ENCODE data around the gene CAND1.
"Not testable (repeated sequence)": the region's sequence is repeated elsewhere in the genome, so short reads cannot be mapped to it uniquely, and the experiment has no call there.

The CAND1 gene

DNA sequence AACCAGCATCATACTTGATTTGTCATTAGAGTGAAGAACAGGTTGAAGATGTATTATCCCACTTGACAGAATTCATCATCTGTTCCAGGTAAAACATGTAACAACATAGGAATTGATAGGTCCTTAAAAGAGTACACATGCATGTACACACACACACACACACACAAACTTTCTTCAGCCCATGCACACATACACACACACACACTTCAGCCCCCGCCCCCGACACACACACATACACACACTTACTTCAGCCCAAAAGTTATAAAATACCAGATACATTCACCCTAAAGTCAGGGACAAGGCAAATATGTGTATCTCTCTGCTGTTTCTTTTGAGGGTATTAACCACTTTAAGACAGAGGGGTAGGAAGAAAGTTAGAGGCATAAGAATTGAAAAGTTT, 15.4 kb downstream of the CAND1 start:
- no peak for DNase-seq

GRCh38 chr12:67286257-67286656, 17.1 kb downstream of the CAND1 start:
- no peak for DNase-seq

DNA sequence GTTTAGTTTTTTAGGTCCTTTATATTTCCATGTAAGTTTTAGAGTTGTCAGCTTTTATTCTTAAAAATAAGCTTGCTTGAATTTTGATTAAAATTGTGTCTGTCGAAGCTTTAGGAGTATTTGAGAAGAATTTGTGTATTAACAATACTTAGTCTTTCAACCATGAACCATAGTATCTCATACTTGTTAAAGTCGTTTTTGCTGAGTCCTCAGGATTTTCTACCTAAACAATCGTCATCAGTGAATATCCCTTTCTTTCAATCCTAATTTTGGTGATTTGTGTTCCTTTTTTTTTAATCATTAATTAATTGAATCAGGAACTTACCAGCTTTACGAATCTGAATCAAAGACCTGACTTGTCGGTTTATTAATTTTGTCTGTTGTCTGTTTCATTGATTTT, 18.2 kb downstream of the CAND1 start:
- no peak for DNase-seq

DNA sequence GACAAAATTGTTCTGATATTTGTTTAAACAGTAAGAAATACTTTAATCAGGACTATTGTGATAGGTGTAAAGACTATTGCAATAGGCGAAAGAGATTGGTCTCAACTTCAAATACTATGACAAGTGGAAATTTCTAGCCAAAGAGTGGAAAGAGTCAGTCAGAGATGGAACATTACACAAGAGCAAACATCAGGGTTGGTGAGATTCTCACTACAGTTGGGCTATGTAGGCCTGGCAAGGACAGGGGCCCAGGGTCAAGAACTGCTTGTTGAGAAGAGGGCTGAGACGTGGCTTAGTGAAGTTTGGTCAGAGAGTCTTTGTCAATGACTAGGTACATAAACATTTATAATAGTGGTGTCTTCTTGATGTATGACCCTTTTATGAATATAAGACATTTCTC, 19.4 kb downstream of the CAND1 start:
- no peak for DNase-seq

DNA sequence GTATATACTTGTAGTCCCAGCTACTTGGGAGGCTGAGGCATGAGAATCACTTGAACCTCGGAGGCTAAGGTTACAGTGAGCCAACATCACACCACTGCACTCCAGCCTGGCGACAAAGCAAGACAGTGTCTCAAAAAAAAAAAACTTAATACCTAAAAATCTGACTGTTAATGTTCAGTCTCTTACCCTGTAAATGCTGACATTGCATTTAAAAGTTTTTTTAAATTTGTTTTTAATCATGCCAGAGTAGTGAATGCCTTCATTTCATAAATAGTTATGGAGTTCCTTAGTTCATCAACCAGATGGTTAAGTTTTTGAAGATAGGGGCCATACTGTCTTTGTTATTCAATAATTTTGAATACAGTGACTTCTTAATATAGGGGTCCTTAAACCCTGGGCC, 21.2 kb downstream of the CAND1 start:
- DNase-seq, result no peak

DNA sequence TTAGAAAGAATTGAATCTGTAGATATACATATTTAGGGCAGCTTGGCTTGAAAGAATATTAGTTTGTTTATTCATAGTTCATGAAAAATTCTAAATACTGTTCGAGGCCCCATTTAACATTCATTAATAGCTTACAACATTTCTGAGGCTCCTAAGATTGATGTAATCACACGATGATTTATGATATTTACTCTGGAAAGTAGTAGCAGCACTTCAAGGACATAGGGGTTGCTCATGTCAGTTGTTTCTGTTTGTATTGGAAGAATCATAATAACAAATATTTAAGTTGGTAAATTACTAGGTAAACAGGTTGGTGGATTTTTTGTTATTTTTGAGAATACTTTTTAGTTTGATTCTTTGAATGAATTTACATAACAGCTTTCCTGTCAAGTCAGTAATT, 30.4 kb downstream of the CAND1 start:
- DNase-seq, result no peak

- DNase-seq, result no peak
Measured at GRCh38 chr12:67299926-67300325, 30.8 kb downstream of the CAND1 start.

GRCh38 chr12:67302162-67302561, 33.0 kb downstream of the CAND1 start:
- DNase-seq, result no peak

GRCh38 chr12:67305544-67305943, 36.4 kb downstream of the CAND1 start:
- DNase-seq, result no peak

GRCh38 chr12:67306712-67307111, 37.6 kb downstream of the CAND1 start:
- no peak for DNase-seq

- DNase-seq, result no peak
Measured at GRCh38 chr12:67315661-67316060, 46.5 kb downstream of the CAND1 start.

DNA sequence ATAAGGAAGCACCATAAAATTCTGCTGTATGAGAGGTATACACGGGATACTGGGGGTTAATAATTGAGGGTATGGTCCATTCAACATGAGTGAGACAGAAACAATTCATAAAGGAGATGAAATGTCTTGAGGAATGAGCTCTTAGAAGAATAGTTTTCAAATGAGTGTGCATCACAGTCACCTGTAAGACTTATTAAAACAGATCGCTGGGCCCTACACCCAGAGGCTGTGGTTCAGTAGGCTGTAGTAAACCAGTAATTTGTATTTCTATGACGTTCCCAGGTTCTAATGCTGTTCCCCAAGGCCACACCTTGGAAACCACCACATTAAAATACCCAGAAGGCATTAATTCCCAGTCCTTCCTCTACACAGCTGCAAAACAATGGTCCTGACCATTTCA, 49.6 kb downstream of the CAND1 start:
- DNase-seq, result no peak

GRCh38 chr12:67319936-67320335, 50.8 kb downstream of the CAND1 start:
- DNase-seq, result no peak

DNA sequence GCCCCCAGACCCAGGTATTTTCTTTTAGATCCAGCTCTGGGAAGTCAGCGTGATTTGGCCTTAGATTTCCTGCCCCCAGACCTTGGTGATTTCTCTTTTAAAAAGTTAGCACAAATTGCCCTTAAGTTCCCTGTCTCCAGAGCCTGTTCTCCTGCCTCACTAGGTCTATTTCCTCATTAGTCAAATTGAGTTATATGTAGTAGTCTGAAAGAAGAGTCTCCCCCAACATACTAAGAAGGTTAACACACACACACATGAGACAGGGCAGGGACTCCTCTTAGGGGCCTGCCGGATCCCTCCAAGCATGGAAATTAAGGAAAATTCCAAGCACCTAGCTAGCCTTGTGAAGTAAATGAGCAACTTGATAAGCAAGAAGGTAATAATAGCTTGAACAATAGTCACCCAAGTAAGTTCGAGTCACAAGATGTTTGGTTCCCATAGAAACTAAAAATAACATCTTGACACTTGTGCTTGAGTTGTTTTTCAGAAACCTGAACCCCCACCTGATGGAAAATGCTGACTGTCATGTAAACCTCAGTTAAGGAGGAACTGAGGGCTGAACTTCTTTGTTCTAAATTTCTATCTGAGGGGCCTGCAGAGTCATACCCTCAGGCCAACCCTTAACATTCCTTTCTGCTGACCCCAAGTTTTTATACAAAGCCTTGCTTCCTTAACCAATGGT, 51.6 kb downstream of the CAND1 start:
- DNase-seq, result no peak

DNA sequence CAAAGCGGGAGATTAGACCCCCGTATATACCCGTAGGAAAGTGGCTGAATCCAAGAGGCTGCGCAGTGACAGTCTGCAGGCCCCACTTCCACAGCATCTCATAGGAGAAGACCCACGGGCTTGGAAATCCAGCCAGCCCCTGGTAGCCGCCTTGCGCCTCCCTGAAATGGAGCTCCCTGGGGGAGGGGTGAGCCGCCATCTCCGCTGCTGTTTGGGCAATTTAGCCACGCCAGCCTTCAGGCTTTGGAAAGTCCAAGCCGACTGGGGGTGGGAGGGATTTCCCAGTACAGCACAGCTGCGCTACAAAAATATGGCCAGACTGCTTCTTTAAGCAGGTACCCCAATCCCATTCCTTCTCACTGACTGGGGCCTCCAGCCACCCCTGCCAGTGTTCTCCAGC, 53.4 kb downstream of the CAND1 start:
- no peak for DNase-seq

GRCh38 chr12:67323007-67323406, 53.8 kb downstream of the CAND1 start:
- no peak for DNase-seq

DNA sequence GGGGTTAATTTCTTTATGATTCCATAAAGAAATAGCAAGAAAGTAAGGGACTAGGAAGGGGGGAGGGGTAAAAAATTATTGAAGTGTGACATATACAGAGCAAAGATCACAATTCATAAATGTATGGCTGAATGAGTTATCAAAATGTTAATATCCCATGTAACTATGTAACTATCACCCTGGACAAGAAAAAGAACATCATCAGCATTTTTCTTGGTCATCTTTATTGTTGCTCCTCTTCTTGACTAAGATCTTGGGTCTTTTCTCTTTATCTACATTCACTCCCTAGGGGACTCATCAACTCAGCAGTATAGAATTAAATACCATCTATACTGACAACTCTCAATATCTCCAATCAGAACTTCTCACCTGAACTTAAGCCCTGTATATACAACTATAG, 57.5 kb downstream of the CAND1 start:
- no peak for DNase-seq

GRCh38 chr12:67327466-67327865, 58.3 kb downstream of the CAND1 start:
- DNase-seq, result peak; percentile 8

- no peak for DNase-seq
Measured at GRCh38 chr12:67331123-67331522, 62.0 kb downstream of the CAND1 start.

GRCh38 chr12:67331828-67332227, 62.7 kb downstream of the CAND1 start:
- no peak for DNase-seq

DNA sequence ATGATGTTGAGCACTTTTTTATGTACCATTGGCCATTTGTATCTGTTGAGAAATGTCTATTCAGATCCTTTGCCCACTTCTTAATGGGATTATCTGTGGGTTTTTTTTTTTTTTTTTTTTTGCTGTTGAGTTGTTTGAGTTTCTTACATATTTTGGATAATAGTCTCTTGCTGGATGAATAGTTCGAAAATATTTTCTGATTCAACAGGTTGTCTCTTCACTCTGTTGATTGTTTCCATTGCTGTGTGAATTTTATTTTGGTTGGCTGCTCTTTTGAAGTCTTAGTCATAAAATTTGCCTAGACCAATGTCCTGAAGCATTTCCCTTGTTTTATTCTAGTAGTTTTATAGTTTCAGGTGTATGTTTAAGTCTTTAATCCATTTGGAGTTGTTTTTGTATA, 64.5 kb downstream of the CAND1 start:
- no peak for DNase-seq

DNA sequence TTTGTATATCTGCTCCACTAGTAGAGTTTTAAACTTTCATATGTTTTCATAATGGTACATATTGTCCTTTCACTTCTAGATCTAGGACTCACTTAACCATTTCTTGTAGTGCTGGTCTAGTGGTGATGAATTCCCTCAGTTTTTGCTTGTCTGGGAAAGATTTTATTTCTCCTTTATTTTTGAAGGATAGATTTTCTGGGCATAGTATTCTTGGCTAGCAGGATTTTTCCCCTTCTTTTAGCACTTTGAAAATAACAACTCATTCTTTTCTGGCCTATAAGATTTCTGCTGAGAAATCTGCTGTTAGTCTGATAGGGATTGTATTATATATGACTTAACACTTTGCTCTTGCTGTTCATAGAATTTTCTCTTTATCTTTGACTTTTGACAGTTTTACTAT, 69.3 kb downstream of the CAND1 start:
- DNase-seq, result no peak

DNA sequence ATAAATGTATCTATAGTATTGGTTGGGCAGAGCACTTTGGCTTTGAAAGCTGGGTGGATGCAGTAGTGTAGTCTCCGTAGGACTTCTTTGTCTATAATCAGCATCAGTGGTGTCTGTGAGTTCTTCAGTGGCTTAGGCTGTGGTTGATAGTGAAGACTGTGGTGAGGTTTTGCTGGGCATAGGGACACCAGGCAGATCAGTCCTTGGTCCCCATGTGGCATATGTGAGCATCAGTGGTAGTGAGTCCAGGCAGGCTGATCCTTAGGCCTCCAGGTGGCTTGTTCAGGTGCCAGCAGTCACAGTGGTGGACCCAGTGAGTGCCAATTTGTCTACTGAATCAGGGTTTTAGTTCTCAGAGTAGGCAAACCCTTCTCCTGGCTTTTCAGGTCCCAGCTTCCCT, 70.4 kb downstream of the CAND1 start:
- DNase-seq, result no peak

DNA sequence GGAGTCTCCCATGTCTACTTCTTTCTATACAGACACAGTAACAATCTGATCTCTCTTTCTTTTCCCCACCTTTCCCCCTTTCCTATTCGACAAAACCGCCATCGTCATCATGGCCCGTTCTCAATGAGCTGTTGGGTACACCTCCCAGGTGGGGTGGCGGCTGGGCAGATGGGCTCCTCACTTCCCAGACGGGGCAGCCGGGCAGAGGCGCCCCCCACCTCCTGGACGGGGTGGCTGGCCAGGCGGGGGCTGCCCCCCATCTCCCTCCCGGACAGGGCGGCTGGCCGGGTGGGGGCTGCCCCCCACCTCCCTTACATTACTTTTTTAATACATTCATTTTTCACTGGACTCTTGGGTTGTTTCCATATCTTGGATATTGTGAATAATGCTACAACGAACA, 71.9 kb downstream of the CAND1 start:
- not testable (repeated sequence) for DNase-seq

DNA sequence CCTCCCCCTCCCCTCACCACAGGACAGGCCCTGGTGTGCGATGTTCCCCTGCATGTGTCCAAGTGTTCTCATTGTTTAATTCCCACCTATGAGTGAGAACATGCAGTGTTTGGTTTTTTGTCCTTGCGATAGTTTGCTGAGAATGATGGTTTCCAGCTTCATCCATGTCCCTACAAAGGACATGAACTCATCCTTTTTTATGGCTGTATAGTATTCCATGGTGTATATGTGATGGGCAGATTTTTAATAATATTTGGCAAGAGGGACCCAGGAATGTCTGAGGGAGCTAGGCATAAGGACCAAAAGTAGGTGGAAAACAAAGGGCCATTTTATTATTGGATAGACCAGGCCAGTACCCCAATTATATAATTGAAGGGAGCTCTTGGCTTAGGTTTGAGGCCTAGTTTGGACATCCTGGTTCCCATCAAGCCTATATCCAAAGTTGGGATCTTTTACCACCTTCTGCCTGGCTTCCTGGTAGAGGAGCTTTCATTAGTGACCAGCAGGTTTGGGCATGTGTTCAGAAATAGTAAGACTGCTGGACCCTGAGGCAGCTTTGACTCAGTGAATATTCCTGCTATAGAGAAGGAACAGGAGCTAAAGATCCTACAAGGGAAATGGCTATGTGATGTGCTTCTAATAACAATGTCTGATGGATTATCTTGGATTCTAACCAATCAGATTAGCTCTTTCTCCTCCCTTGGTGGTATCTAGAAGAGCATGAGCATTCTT, 76.0 kb downstream of the CAND1 start:
- DNase-seq, result no peak

Data from NCI-H1092 treated with DMSO at 0.1 percent for 48 hours (cell line).